Measurements from ENCODE around the gene SLC30A7. TPM values are rescaled to one million over a fixed set of nuclear protein-coding genes. Genes with fewer than 3 reads are reported as not detected.
"Not testable (repeated sequence)": the region's sequence is repeated elsewhere in the genome, so short reads cannot be mapped to it uniquely, and the experiment has no call there.

SLC30A7 gene
- total RNA-seq, 1 donor from 2014 or later = 38.0 TPM

DNA sequence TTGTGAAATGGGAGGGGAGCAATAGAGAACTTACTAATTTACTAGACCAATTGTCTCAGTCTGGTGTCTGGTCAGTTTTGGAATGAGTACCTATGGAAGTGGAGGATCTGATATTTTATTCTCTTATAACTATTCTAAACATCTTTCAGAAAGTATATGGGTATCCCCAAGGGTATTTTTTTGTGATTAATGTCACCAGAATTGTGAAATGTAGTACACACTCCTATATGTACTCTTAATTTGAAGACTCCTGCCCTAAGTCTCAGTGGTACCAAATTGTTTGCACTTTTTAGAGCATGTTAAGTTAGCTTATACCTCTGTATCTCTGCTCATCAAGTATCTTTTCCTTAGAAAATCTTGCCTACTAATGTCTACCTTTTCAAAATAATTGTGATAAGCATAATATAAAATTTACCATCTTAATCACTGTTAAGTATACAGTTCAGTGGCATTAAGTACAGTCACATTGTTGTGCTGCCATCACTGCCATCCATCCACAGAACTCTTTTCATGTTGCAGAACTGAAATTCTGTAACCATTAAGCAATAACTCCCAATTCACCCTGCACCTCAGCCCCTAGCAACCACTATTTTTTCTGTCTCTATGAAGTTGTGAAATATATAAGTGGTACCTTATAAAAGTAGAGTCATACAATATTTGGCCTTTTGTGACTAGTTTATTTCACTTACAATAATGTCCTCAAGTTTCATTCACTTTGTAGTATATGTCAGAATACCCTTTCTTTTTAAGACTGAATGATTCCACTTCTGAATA, 40.5 kb downstream of the SLC30A7 start:
- DNase-seq (ENCODE audit: low read depth) = no peak

- DNase-seq (ENCODE audit: low read depth) = no peak
These were observed 45.2 kb downstream of the SLC30A7 start for GRCh38 chr1:100941098-100941527.

- no peak for DNase-seq (ENCODE audit: low read depth)
These were observed 45.8 kb downstream of the SLC30A7 start for GRCh38 chr1:100941580-100942216.

DNA sequence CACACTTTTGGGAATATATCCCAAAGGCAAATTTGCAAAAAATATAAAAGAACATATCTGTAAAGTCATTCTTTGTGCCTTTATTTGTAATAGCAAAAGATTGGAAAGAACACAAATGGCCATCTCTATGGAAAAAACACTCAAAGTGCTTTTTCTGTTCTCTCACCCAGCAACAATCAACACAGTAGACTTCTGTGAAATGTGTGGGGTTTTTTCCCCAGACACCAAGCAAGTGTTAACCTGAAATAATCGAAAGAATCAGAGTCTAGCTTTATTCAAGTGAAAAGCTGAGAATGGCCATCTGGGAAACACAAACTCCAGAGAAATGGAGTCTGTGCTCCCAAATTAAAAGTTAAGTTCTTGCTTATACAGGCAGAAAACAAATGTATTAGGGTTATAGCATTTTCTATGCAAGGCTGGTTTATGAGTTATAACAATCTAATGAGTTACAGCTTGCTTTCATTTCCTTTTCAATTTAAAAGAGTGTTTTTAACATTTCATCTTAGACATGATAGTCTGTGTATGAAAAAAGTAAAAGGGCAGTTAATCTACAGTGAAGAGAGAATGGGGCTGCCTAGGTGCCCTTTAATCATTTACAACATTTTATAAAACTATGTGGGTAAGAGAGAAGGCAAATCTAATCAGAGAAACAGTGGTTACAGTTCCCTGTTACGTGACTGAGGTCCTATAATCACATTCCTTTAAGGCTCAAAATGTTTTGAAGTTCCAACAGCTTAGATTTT, 46.6 kb downstream of the SLC30A7 start:
- peak; percentile 18 for DNase-seq (ENCODE audit: low read depth)

GRCh38 chr1:100943533-100943932, 47.6 kb downstream of the SLC30A7 start:
- no peak for DNase-seq (ENCODE audit: low read depth)

DNA sequence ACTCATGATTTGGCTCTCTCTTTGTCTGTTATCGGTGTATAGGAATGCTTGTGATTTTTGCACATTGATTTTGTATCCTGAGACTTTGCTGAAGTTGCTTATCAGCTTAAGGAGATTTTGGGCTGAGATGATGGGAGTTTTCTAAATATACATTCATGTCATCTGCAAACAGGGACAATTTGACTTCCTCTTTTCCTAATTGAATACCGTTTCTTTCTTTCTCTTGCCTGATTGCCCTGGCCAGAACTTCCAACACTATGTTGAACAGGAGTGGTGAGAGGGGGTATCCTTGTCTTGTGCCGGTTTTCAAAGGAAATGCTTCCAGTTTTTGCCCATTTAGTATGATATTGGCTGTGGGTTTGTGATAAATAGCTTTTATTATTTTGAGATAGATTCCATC, 50.2 kb downstream of the SLC30A7 start:
- DNase-seq (ENCODE audit: low read depth) = not testable (repeated sequence)

- DNase-seq (ENCODE audit: low read depth) = not testable (repeated sequence)
These were observed 51.9 kb downstream of the SLC30A7 start for GRCh38 chr1:100947816-100948215.

DNA sequence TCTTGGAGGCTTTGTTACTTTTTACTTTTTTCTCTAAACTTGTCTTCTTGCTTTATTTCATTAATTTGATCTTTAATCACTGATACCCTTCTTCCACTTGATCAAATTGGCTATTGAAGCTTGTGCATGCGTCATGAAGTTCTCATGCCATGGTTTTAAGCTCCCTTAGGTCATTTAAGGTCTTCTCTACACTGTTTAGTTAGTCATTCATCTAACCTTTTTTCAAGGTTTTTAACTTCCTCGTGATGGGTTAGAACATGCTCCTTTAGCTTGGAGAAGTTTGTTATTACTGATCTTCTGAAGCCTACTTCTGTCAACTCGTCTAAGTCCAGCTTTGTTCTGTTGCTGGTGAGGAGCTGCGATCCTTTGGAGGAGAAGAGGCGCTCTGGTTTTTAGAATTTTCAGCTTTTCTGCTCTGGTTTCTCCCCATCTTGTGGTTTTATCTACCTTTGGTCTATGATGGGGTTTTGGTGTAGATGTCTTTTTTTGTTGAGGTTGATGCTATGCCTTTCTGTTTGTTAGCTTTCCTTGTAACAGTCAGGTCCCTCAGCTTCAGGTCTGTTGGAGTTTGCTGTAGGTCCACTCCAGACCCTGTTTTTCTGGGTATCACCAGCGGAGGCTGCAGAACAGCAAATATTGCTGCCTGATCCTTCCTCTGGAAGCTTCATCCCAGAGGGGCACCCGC, 53.0 kb downstream of the SLC30A7 start:
- DNase-seq (ENCODE audit: low read depth) = not testable (repeated sequence)

DNA sequence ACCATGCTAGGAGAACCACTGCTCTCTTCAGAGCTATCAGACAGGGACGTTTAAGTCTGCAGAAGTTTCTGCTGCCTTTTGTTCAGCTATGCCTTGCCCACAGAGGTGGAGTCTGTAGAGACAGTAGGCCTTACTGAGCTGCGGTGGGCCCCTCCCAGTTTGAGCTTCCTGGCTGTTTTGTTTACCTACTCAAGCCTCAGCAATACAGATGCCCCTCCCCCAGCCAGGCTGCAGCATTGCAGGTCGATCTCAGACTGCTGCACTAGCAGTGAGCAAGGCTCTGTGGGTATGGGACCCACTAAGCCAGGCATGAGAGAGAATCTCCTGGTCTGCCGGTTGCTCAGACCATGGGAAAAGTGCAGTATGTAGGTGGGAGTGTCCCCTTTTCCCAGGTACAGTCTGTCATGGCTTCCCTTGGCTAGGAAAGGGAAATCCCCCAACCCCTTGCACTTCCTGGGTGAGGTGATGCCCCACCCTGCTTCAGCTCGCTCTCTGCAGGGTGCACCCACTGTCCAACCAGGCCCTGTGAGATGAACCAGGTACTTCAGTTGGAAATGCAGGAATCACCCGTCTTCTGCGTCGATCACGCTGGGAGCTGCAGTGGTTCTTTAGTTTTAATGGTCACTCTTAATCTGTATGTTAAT, 53.7 kb downstream of the SLC30A7 start:
- peak; percentile 37 for DNase-seq (ENCODE audit: low read depth)

DNA sequence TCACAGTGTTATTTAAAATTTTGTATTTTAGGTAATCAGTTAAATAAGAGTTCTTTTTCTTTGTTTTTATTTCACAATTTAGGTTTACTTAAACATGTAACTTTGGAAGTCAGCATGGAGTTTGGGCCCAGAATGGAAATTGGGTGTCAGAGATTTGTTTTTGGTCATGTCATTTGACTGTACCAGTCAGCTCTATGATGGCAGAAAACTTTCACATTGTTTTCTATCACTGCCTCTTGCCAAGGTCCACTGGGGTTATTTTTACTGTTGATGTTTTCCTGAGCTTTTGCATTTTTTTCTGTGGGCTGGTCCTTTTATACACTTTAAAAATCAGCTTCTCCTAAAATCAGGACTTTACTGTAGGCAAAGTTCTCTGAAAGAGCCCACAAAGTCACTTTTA, 54.4 kb downstream of the SLC30A7 start:
- no peak for DNase-seq (ENCODE audit: low read depth)

- DNase-seq (ENCODE audit: low read depth) = peak; percentile 17
These were observed 54.9 kb downstream of the SLC30A7 start for GRCh38 chr1:100950781-100951180.

GRCh38 chr1:100952104-100952745, 56.3 kb downstream of the SLC30A7 start:
- no peak for DNase-seq (ENCODE audit: low read depth)

DNA sequence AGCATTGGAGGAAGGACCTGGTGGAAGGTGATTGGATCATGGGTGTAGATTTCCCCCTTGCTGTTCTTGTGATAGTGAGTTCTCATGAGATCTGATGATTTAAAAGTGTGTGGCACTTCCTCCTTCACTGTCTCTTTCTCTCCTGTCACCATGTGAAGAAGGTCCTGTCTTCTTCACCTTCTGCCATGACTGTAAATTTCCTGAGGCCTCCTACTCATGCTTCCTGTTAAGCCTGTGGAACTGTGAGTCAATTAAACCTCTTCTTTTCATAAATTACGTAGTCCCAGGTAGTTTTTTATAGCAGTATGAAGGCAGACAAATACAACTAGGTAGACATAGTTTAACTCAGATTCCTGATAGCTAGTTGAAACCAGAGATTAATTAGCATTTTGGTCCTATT, 57.1 kb downstream of the SLC30A7 start:
- peak; percentile 18 for DNase-seq (ENCODE audit: low read depth)

- DNase-seq (ENCODE audit: low read depth) = no peak
These were observed 58.3 kb downstream of the SLC30A7 start for GRCh38 chr1:100953960-100954730.

DNA sequence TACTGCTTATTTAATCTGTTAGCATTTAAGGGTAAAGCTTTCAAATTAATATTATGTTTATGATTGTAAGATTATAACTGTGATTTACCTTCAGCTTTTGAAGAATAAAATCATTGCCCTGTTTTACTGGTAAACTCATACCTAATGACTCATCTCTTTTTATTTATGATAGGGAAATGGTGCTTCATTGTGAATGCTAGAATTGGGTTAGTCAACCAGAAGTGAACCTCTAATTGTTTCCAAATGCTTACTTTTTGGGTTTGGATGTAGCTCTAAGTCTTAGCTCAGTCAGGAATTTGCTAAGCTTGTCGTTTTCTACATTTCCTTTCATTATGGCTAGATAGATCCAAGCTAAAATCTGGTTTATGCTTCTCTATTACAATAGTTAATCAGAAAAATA, 59.4 kb downstream of the SLC30A7 start:
- DNase-seq (ENCODE audit: low read depth) = peak; percentile 65

DNA sequence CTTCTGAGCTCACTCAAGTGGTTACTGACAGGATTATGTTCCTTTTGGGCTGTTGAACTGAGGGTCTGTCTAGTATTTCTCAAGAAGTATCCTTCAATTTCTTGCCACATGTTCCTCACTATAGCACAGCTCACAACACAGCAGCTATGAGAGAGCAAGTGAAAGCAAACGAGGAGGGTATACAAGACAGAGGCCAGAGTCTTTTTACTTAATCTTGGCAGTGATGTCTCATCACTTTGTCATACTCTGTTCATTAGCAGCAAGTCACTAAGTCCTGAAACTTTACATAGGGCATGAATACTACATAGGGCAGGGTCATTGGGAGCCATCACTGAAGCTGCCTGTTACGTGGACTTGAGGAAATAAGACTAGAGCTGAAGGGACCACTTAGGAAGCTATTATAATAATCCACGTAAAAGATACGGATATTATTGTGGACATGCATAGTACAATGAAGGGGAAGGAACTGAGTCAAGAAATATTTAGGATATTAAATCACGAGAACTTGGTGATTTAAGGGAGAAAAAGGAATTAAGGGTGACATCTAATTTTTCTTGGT, 63.7 kb downstream of the SLC30A7 start:
- no peak for DNase-seq (ENCODE audit: low read depth)

DNA sequence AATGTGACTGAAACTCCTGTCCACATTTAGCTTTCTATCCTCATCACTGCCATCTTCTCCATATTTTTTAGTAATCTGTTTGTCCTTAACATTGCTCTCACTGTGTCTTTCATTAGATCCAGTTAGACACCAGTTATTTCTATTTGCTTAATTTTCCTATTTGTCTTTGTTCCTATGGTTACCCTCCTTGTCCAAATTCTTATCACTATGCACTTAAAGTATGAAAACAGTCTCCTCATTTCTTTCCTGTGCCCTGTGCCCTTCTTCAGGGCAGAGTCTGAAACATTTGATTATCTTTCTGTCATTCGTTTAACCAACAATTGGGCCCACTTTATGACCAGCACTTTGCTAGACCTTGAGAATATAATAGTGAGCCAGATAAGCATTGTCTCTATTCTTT, 64.2 kb downstream of the SLC30A7 start:
- no peak for DNase-seq (ENCODE audit: low read depth)

GRCh38 chr1:100968621-100969020, 72.7 kb downstream of the SLC30A7 start:
- DNase-seq (ENCODE audit: low read depth) = no peak

- DNase-seq (ENCODE audit: low read depth) = no peak
These were observed 73.4 kb downstream of the SLC30A7 start for GRCh38 chr1:100969327-100969726.

DNA sequence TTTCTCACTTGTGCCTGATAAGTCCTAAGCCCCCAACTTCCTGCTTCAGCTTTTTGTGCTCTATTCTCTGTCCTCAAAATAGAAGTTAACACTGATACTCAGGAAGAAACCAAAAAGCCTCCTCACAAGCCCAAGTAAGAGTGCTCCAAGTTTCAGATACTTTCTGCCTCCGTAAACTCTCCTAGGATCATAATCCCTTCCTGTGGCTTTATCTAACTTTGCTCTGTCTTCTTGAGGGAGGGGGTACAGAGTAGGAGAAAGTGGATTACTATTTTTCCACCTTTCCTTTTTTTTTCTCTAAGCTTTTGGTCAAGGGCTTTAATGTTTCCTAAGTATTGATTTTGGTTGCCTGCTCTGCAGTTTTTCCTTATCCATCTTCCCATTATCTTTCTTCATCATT, 75.1 kb downstream of the SLC30A7 start:
- no peak for DNase-seq (ENCODE audit: low read depth)

All from renal cortical epithelial cell (primary cell).